ENCODE data around the gene KNSTRN.
A peak's percentile ranks its signal among the peaks of the same experiment; 100 is the strongest.

KNSTRN gene

GRCh38 chr15:40361640-40362039 is 20.9 kb upstream of the KNSTRN start:
- TF ChIP-seq ZBTB21 (tag by site-specific recombination; IDR thresholded peaks at IDR 0.05), result no peak
- TF ChIP-seq ZNF391 (tag by site-specific recombination; IDR thresholded peaks at IDR 0.05; ENCODE audit: borderline replicate concordance, low read depth), result no peak
- TF ChIP-seq ZNF555 (tag by site-specific recombination; conservative IDR thresholded peaks at IDR 0.05), result no peak
- no peak for TF ChIP-seq ZNF670 (tag by site-specific recombination; IDR thresholded peaks at IDR 0.05; ENCODE audit: low read depth)
- TF ChIP-seq PRDM10 (tag by site-specific recombination; IDR thresholded peaks at IDR 0.05), result no peak
- TF ChIP-seq ZNF221 (tag by site-specific recombination; IDR thresholded peaks at IDR 0.05; ENCODE audit: borderline replicate concordance), result no peak
- TF ChIP-seq PRDM6 (tag by site-specific recombination; IDR thresholded peaks at IDR 0.05), result no peak
- TF ChIP-seq ZNF112 (tag by site-specific recombination; IDR thresholded peaks at IDR 0.05), result no peak
- Histone ChIP-seq H3K36me3 (ENCODE audit: control insufficient read depth in 2 of 2, insufficient read depth in 1 of 2, low read length in 2 of 2) (no peaks in the 10 kb centered on the region), H3K4me3 (ENCODE audit: low read depth, low read length) (no peak overlapping the region), H3K4me1 (ENCODE audit: control insufficient read depth, insufficient read depth, low read length) (no peaks in the 10 kb centered on the region), H3K27ac (ENCODE audit: extremely low read depth, low read depth, low read length) (no peak overlapping the region), H3K9me3 (ENCODE audit: control insufficient read depth, insufficient read depth, low read depth, low read length) (no peaks in the 10 kb centered on the region)
- CTCF ChIA-PET, result interaction anchor here (1.1 kb wide), 1 partner anchor 10 kb away, joined by 3 read pairs; no protein-coding TSS in a partner anchor
- POLR2A ChIA-PET, result no interaction called here

GRCh38 chr15:40363611-40364010 is 18.9 kb upstream of the KNSTRN start:
- no peak overlapping the region for H3K27ac ChIP-seq (ENCODE audit: extremely low read depth, low read depth, low read length)
- CTCF ChIA-PET, result interaction anchor here (0.9 kb wide), 1 partner anchor 57 kb away, joined by 3 read pairs; no protein-coding TSS in a partner anchor
- no peaks in the 10 kb centered on the region for H3K36me3 ChIP-seq (ENCODE audit: control insufficient read depth in 2 of 2, insufficient read depth in 1 of 2, low read length in 2 of 2)
- no peaks in the 10 kb centered on the region for H3K9me3 ChIP-seq (ENCODE audit: control insufficient read depth, insufficient read depth, low read depth, low read length)
- TF ChIP-seq ZNF324 (tag by site-specific recombination; IDR thresholded peaks at IDR 0.05) (no peak), ZNF596 (tag by site-specific recombination; IDR thresholded peaks at IDR 0.05) (no peak), ZNF140 (tag by site-specific recombination; IDR thresholded peaks at IDR 0.05) (no peak), KLF9 (tag by site-specific recombination; IDR thresholded peaks at IDR 0.05; ENCODE audit: low read depth) (no peak), ZNF350 (tag by site-specific recombination; IDR thresholded peaks at IDR 0.05) (no peak)
- H3K4me1 ChIP-seq (ENCODE audit: control insufficient read depth, insufficient read depth, low read length), result no peaks in the 10 kb centered on the region
- no peak overlapping the region for H3K4me3 ChIP-seq (ENCODE audit: low read depth, low read length)
- POLR2A ChIA-PET, result no interaction called here

GRCh38 chr15:40364251-40364650 is 18.3 kb upstream of the KNSTRN start:
- ChIA-PET CTCF (interaction anchor here (0.9 kb wide), 1 partner anchor 57 kb away, joined by 3 read pairs; no protein-coding TSS in a partner anchor), POLR2A (no interaction called here)
- Histone ChIP-seq H3K9me3 (ENCODE audit: control insufficient read depth, insufficient read depth, low read depth, low read length) (no peaks in the 10 kb centered on the region), H3K27ac (ENCODE audit: extremely low read depth, low read depth, low read length) (no peak overlapping the region), H3K4me3 (ENCODE audit: low read depth, low read length) (no peak overlapping the region), H3K36me3 (ENCODE audit: control insufficient read depth in 2 of 2, insufficient read depth in 1 of 2, low read length in 2 of 2) (no peaks in the 10 kb centered on the region), H3K4me1 (ENCODE audit: control insufficient read depth, insufficient read depth, low read length) (no peaks in the 10 kb centered on the region)
- TF ChIP-seq ZFP41 (tag by site-specific recombination; IDR thresholded peaks at IDR 0.05; ENCODE audit: borderline replicate concordance) (no peak), ZNF843 (tag by site-specific recombination; IDR thresholded peaks at IDR 0.05) (no peak), KLF1 (tag by site-specific recombination; IDR thresholded peaks at IDR 0.05) (peak; percentile 44)
